SK-N-SH treated with all-trans-retinoic acid at 6 μM for 48 hours (cell line): ENCODE results near the gene LAMA2.

Experiments
- ATAC-seq: fragments of 200-7000 bp; cut with Tn5 transposase; 3 replicates; pipeline ENCODE4 v1.9.1; 2020; ENCODE audit warnings: mild to moderate bottlenecking, moderate library complexity
- ARNTL ChIP-seq: fragments of 450-650 bp; formaldehyde crosslinking; IDR thresholded peaks from 2 replicates; pipeline ENCODE4 v1.5.0; 2020; ENCODE audit warnings: low read depth, mild to moderate bottlenecking, moderate library complexity, borderline replicate concordance
- BACH2 ChIP-seq: fragments of 250-450 bp; sonication (Bioruptor Pico); IDR thresholded peaks from 2 replicates; pipeline ENCODE4 v1.9.0; 2021; ENCODE audit warnings: mild to moderate bottlenecking, borderline replicate concordance
- CSDC2 ChIP-seq: fragments of 250-450 bp; sonication (Bioruptor Pico); IDR thresholded peaks from 2 replicates; pipeline ENCODE4 v1.5.0; 2020; ENCODE audit warnings: mild to moderate bottlenecking, moderate library complexity
- GLIS3 ChIP-seq: fragments of 250-450 bp; sonication (Bioruptor Pico); IDR thresholded peaks from 2 replicates; pipeline ENCODE4 v1.5.0; 2020; ENCODE audit warnings: mild to moderate bottlenecking, moderate library complexity
- ISL1 ChIP-seq: fragments of 250-450 bp; sonication (Bioruptor Pico); IDR thresholded peaks from 2 replicates; pipeline ENCODE4 v2.1.2; 2022; ENCODE audit warnings: mild to moderate bottlenecking, moderate library complexity
- OSR1 ChIP-seq: fragments of 250-450 bp; sonication (Bioruptor Pico); IDR thresholded peaks from 2 replicates; pipeline ENCODE4 v1.8.0; 2022; ENCODE audit warnings: moderate library complexity, mild to moderate bottlenecking, inconsistent platforms
- PPARA ChIP-seq: fragments of 250-450 bp; sonication (Bioruptor Pico); IDR thresholded peaks from 2 replicates; pipeline ENCODE4 v1.5.0; 2020; ENCODE audit warnings: mild to moderate bottlenecking, borderline replicate concordance
- RARB ChIP-seq: fragments of 250-450 bp; sonication (Bioruptor Pico); IDR thresholded peaks from 2 replicates; pipeline ENCODE4 v1.8.0; 2021; ENCODE audit warnings: mild to moderate bottlenecking, moderate library complexity
- SNAI2 ChIP-seq: fragments of 250-450 bp; sonication (Bioruptor Pico); IDR thresholded peaks from 2 replicates; pipeline ENCODE4 v1.5.0; 2020; ENCODE audit warnings: mild to moderate bottlenecking, moderate library complexity
- TCF4 ChIP-seq: fragments of 250-450 bp; sonication (Bioruptor Pico); IDR thresholded peaks from 2 replicates; pipeline ENCODE4 v1.8.0; 2021; ENCODE audit warnings: mild to moderate bottlenecking, moderate library complexity, borderline replicate concordance
- TOX ChIP-seq: fragments of 250-450 bp; sonication (Bioruptor Pico); IDR thresholded peaks from 2 replicates; pipeline ENCODE4 v1.8.0; 2021; ENCODE audit warnings: mild to moderate bottlenecking, moderate library complexity, borderline replicate concordance
- ZC3H10 ChIP-seq: fragments of 250-450 bp; sonication (Bioruptor Pico); IDR thresholded peaks from 2 replicates; pipeline ENCODE4 v1.5.1; 2021; ENCODE audit warnings: mild to moderate bottlenecking, moderate library complexity
- ZFP3 ChIP-seq: fragments of 250-450 bp; sonication (Bioruptor Pico); IDR thresholded peaks from 2 replicates; pipeline ENCODE4 v1.5.0; 2020; ENCODE audit warnings: mild to moderate bottlenecking, moderate library complexity
- ZFP30 ChIP-seq: fragments of 450-650 bp; formaldehyde crosslinking; IDR thresholded peaks from 2 replicates; pipeline ENCODE4 v1.5.0; 2022; ENCODE audit warnings: mild to moderate bottlenecking, moderate library complexity
- ZNF565 ChIP-seq: fragments of 450-650 bp; formaldehyde crosslinking; conservative IDR thresholded peaks from 2 replicates; pipeline ENCODE4 v1.5.0; 2020; ENCODE audit warnings: low read depth, mild to moderate bottlenecking, moderate library complexity
- ZNF70 ChIP-seq: fragments of 450-650 bp; formaldehyde crosslinking; IDR thresholded peaks from 2 replicates; pipeline ENCODE4 v1.5.0; 2020; ENCODE audit warnings: mild to moderate bottlenecking, moderate library complexity
- ZNF8 ChIP-seq: fragments of 450-650 bp; formaldehyde crosslinking; IDR thresholded peaks from 2 replicates; pipeline ENCODE4 v1.5.0; 2020; ENCODE audit warnings: mild to moderate bottlenecking, moderate library complexity
- TF ChIP-seq, protein P1 (sequence below): fragments of 250-450 bp; sonication (Bioruptor Pico); IDR thresholded peaks from 2 replicates; pipeline ENCODE4 v1.5.1; 2020; ENCODE audit warnings: low read depth, mild to moderate bottlenecking, moderate library complexity
- TF ChIP-seq, protein P2 (sequence below): fragments of 250-450 bp; sonication (Bioruptor Pico); IDR thresholded peaks from 2 replicates; pipeline ENCODE4 v1.8.0; 2020; ENCODE audit warnings: mild to moderate bottlenecking, moderate library complexity, borderline replicate concordance
- TF ChIP-seq, protein P3 (sequence below): fragments of 250-450 bp; sonication (Bioruptor Pico); IDR thresholded peaks from 2 replicates; pipeline ENCODE4 v1.8.0; 2021; ENCODE audit warnings: low read depth, mild to moderate bottlenecking, moderate library complexity, borderline replicate concordance
- TF ChIP-seq, protein P4 (sequence below): fragments of 250-450 bp; sonication (Bioruptor Pico); IDR thresholded peaks from 2 replicates; pipeline ENCODE4 v1.5.1; 2021; ENCODE audit warnings: mild to moderate bottlenecking, moderate library complexity

LAMA2 gene

DNA sequence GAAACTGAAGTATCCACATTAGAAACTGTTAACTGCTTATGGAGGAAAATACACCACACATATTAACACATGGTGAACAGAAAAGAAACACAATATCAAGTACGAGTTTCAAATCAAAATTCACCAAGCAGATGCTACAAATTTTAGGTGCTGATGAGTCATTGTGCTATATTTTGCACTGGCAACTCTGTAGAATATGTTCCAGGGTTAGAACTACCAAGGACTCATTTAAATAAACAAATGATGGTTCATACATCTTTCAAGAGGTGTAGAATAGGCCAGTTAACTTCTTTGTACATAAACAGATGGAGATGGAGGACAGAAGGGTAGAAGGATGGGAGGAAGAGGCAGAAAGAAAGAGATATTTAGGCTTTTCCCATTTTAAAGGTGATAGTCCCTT is 642.1 kb downstream of the LAMA2 start:
- no peak for ATAC-seq
- TF ChIP-seq ZFP3 (CRISPR knock-in tag) (no peak), TCF4 (CRISPR knock-in tag) (no peak), BACH2 (no peak), ARNTL (no peak), TOX (CRISPR knock-in tag) (no peak), ZFP30 (CRISPR knock-in tag) (no peak), GLIS3 (CRISPR knock-in tag) (no peak), PPARA (CRISPR knock-in tag) (no peak), ZNF8 (CRISPR knock-in tag) (no peak)
- TF ChIP-seq, protein P1, sequence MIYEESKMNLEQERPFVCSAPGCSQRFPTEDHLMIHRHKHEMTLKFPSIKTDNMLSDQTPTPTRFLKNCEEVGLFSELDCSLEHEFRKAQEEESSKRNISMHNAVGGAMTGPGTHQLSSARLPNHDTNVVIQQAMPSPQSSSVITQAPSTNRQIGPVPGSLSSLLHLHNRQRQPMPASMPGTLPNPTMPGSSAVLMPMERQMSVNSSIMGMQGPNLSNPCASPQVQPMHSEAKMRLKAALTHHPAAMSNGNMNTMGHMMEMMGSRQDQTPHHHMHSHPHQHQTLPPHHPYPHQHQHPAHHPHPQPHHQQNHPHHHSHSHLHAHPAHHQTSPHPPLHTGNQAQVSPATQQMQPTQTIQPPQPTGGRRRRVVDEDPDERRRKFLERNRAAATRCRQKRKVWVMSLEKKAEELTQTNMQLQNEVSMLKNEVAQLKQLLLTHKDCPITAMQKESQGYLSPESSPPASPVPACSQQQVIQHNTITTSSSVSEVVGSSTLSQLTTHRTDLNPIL (CRISPR knock-in tag), result no peak

DNA sequence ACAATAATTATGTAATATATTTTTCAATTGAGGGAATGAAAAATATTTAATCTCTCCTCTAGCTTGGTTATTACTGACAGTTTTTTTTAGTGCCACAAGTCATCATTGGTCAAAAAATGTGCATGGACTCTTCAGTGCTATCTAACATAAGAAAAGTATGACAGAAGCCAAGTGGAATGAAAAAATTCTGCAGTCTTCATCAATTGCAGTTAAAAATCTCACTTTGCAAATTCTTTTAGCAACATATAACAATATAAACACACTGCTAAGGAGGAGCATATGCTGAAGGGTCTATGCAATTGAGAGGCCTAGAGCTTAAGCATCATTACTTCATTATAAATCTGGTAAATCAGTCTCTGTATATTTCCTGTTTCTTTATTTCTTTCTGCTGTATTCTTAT is 652.0 kb downstream of the LAMA2 start:
- ATAC-seq, result no peak
- TF ChIP-seq ZNF70 (CRISPR knock-in tag), result no peak
- TF ChIP-seq TCF4 (CRISPR knock-in tag), result no peak
- no peak for TF ChIP-seq SNAI2 (CRISPR knock-in tag)
- TF ChIP-seq ISL1 (CRISPR knock-in tag), result no peak
- TF ChIP-seq, protein P2, sequence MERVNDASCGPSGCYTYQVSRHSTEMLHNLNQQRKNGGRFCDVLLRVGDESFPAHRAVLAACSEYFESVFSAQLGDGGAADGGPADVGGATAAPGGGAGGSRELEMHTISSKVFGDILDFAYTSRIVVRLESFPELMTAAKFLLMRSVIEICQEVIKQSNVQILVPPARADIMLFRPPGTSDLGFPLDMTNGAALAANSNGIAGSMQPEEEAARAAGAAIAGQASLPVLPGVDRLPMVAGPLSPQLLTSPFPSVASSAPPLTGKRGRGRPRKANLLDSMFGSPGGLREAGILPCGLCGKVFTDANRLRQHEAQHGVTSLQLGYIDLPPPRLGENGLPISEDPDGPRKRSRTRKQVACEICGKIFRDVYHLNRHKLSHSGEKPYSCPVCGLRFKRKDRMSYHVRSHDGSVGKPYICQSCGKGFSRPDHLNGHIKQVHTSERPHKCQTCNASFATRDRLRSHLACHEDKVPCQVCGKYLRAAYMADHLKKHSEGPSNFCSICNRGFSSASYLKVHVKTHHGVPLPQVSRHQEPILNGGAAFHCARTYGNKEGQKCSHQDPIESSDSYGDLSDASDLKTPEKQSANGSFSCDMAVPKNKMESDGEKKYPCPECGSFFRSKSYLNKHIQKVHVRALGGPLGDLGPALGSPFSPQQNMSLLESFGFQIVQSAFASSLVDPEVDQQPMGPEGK (CRISPR knock-in tag), result no peak
- TF ChIP-seq, protein P1 (CRISPR knock-in tag), result no peak

DNA sequence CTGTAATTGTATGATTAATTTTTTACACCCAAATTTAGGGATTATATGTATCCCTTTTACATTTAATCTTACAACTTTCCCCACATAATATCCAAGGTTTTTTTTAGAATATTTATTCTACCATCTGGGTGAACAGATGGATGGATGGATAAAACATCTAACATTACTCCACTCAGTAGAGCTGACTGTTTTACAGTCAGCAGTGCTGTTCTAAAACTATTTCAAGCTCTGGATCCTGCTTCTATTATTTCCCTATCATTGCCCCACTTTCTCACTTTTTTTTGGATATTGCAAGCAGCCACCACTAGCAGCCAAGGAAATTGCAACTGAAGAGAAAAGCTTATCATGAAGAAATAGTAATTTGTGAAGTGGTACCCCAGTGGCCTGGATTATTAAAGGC is 653.3 kb downstream of the LAMA2 start:
- ATAC-seq, result no peak
- TF ChIP-seq ZFP3 (CRISPR knock-in tag) (no peak), ISL1 (CRISPR knock-in tag) (no peak), PPARA (CRISPR knock-in tag) (no peak), ZNF565 (CRISPR knock-in tag) (no peak), OSR1 (CRISPR knock-in tag) (no peak), TCF4 (CRISPR knock-in tag) (no peak), ARNTL (no peak), ZNF8 (CRISPR knock-in tag) (no peak)
- TF ChIP-seq, protein P3, sequence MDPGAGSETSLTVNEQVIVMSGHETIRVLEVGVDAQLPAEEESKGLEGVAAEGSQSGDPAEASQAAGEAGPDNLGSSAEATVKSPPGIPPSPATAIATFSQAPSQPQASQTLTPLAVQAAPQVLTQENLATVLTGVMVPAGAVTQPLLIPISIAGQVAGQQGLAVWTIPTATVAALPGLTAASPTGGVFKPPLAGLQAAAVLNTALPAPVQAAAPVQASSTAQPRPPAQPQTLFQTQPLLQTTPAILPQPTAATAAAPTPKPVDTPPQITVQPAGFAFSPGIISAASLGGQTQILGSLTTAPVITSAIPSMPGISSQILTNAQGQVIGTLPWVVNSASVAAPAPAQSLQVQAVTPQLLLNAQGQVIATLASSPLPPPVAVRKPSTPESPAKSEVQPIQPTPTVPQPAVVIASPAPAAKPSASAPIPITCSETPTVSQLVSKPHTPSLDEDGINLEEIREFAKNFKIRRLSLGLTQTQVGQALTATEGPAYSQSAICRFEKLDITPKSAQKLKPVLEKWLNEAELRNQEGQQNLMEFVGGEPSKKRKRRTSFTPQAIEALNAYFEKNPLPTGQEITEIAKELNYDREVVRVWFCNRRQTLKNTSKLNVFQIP (CRISPR knock-in tag), result no peak
- TF ChIP-seq, all 23 proteins: peak for 0

DNA sequence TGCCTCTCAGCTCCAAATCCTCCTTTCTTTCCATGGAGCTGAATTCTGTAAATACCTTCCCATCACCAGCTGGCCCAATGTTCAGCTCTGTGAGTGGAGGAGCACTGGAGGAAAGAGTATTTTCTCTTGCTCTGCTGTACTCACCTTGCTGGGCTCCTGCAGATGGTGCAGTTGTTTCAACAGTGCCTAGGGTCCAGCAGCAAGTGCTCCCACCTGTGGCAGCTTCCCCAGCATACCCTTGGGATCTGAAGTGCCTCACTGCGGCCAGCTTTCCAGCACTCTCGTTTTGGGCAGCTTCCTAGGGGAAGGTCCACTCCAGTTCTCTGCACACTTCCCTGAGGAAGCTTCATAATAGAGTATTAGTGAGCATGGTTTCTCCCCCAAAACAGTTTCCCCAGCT is 656.1 kb downstream of the LAMA2 start:
- no peak for ATAC-seq
- no peak for TF ChIP-seq CSDC2 (CRISPR knock-in tag)

DNA sequence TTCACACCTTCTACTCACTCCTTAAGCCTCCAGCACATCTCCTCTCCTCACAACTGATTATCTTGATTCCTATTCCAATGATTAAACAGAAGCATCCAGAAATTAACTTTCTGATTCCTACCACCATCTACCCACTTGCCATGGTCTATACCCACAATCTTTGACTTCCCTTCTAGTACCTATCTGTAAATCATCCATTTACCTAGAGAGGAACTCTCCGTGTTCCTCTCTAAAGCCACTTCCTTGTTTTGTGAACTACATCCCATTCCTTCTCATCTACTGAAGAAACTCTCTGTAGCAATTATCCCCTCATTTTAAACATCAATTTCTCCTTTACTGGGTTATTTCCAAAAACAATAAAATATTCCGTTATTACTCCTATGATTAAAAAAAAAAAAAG is 659.8 kb downstream of the LAMA2 start:
- no peak for ATAC-seq
- no peak for TF ChIP-seq RARB (CRISPR knock-in tag)
- TF ChIP-seq ZNF565 (CRISPR knock-in tag), result no peak
- no peak for TF ChIP-seq PPARA (CRISPR knock-in tag)
- TF ChIP-seq ZNF8 (CRISPR knock-in tag), result no peak
- TF ChIP-seq GLIS3 (CRISPR knock-in tag), result no peak
- TF ChIP-seq SNAI2 (CRISPR knock-in tag), result no peak
- no peak for TF ChIP-seq OSR1 (CRISPR knock-in tag)
- TF ChIP-seq TCF4 (CRISPR knock-in tag), result no peak
- TF ChIP-seq, protein P4, sequence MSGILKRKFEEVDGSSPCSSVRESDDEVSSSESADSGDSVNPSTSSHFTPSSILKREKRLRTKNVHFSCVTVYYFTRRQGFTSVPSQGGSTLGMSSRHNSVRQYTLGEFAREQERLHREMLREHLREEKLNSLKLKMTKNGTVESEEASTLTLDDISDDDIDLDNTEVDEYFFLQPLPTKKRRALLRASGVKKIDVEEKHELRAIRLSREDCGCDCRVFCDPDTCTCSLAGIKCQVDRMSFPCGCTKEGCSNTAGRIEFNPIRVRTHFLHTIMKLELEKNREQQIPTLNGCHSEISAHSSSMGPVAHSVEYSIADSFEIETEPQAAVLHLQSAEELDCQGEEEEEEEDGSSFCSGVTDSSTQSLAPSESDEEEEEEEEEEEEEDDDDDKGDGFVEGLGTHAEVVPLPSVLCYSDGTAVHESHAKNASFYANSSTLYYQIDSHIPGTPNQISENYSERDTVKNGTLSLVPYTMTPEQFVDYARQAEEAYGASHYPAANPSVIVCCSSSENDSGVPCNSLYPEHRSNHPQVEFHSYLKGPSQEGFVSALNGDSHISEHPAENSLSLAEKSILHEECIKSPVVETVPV (CRISPR knock-in tag), result no peak
- TF ChIP-seq ZNF70 (CRISPR knock-in tag), result no peak
- no peak for TF ChIP-seq ARNTL
- no peak for TF ChIP-seq ISL1 (CRISPR knock-in tag)
- TF ChIP-seq, protein P3 (CRISPR knock-in tag), result no peak
- TF ChIP-seq, protein P2 (CRISPR knock-in tag), result no peak
- TF ChIP-seq TOX (CRISPR knock-in tag), result no peak
- no peak for TF ChIP-seq ZFP30 (CRISPR knock-in tag)
- TF ChIP-seq ZC3H10 (CRISPR knock-in tag), result no peak
